ENCODE measurements around the gene KCTD14. TPM values are rescaled to one million over a fixed set of nuclear protein-coding genes. Genes with fewer than 3 reads are reported as not detected.

The KCTD14 gene
- total RNA-seq, 1 experiment from 2014 or later, result 12.6 TPM

DNA sequence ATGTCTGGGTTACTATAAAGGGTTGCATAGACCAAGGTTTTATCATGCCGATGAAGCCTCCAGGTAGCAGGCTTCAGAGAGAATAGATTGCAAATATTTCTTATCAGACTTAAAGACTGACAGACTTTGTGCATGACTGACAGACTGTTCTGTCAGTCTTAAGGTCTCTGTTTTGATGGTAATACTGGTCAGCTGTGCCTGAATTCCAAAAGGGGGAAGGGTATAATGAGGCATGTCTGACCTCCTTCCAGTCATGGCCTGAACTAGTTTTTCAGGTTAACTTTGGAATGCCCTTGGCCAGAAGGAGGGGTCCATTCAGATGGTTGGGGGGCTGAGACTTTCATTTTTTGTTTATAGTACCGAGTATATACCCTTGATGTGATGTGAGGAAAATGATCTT lies 4.7 kb upstream of the KCTD14 start (continued):
- TF ChIP-seq, protein P1, sequence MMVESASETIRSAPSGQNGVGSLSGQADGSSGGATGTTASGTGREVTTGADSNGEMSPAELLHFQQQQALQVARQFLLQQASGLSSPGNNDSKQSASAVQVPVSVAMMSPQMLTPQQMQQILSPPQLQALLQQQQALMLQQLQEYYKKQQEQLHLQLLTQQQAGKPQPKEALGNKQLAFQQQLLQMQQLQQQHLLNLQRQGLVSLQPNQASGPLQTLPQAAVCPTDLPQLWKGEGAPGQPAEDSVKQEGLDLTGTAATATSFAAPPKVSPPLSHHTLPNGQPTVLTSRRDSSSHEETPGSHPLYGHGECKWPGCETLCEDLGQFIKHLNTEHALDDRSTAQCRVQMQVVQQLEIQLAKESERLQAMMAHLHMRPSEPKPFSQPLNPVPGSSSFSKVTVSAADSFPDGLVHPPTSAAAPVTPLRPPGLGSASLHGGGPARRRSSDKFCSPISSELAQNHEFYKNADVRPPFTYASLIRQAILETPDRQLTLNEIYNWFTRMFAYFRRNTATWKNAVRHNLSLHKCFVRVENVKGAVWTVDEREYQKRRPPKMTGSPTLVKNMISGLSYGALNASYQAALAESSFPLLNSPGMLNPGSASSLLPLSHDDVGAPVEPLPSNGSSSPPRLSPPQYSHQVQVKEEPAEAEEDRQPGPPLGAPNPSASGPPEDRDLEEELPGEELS (CRISPR knock-in tag; IDR thresholded peaks at IDR 0.05), result no peak
- TF ChIP-seq, protein P2, sequence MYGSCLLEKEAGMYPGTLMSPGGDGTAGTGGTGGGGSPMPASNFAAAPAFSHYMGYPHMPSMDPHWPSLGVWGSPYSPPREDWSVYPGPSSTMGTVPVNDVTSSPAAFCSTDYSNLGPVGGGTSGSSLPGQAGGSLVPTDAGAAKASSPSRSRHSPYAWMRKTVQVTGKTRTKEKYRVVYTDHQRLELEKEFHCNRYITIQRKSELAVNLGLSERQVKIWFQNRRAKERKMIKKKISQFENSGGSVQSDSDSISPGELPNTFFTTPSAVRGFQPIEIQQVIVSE (CRISPR knock-in tag; IDR thresholded peaks at IDR 0.05; ENCODE audit: borderline replicate concordance), result no peak
- TF ChIP-seq, protein P3, sequence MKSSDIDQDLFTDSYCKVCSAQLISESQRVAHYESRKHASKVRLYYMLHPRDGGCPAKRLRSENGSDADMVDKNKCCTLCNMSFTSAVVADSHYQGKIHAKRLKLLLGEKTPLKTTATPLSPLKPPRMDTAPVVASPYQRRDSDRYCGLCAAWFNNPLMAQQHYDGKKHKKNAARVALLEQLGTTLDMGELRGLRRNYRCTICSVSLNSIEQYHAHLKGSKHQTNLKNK (CRISPR knock-in tag; IDR thresholded peaks at IDR 0.05), result no peak

DNA sequence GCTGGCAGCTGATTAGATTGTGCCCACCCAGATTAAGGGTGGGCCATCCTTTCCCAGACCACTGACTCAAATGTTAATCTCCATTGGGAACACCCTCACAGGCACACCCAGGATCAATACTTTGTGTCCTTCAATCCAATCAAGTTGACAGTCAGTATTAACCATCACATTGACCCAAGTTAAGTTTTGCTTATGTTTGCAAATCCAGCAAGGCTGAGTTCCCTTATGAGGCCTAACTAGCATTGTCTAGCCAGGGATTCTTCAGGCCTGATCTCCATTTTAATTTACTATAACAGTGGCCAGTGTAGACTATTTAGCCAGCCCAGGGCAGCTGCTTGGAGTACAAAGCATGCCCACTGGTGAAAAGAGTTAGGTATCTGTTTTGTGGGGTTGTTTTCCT lies 2.3 kb upstream of the KCTD14 start:
- Mint-ChIP-seq H3K4me1 (peaks cover 21% of the 10 kb centered on the region), H3K27ac (no peak overlapping the region), H3K9me3 (peaks cover 6% of the 10 kb centered on the region), H3K36me3 (no peaks in the 10 kb centered on the region), H3K27me3 (ENCODE audit: low read depth) (no peaks in the 10 kb centered on the region), H3K4me3 (no peak overlapping the region)
- ChIA-PET POLR2A (no interaction called here), CTCF (no interaction called here)
- TF ChIP-seq MXD4 (CRISPR knock-in tag; IDR thresholded peaks at IDR 0.05; ENCODE audit: borderline replicate concordance) (no peak), GTF2I (CRISPR knock-in tag; conservative IDR thresholded peaks at IDR 0.05) (no peak), TCF7 (CRISPR knock-in tag; IDR thresholded peaks at IDR 0.05; ENCODE audit: low read depth) (no peak), ZNF317 (CRISPR knock-in tag; IDR thresholded peaks at IDR 0.05; ENCODE audit: borderline replicate concordance, low read depth) (no peak), ATF1 (CRISPR knock-in tag; IDR thresholded peaks at IDR 0.05) (no peak), CREM (CRISPR knock-in tag; IDR thresholded peaks at IDR 0.05) (no peak), ZNF423 (CRISPR knock-in tag; IDR thresholded peaks at IDR 0.05) (no peak), ZNF121 (CRISPR knock-in tag; IDR thresholded peaks at IDR 0.05) (no peak), CREB1 (CRISPR knock-in tag; IDR thresholded peaks at IDR 0.05) (no peak), SMAD3 (CRISPR knock-in tag; IDR thresholded peaks at IDR 0.05; ENCODE audit: borderline replicate concordance) (no peak), ELF4 (CRISPR knock-in tag; IDR thresholded peaks at IDR 0.05; ENCODE audit: low read depth) (no peak)
- TF ChIP-seq, protein P4, sequence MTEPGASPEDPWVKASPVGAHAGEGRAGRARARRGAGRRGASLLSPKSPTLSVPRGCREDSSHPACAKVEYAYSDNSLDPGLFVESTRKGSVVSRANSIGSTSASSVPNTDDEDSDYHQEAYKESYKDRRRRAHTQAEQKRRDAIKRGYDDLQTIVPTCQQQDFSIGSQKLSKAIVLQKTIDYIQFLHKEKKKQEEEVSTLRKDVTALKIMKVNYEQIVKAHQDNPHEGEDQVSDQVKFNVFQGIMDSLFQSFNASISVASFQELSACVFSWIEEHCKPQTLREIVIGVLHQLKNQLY (CRISPR knock-in tag; IDR thresholded peaks at IDR 0.05), result no peak
- TF ChIP-seq, protein P3 (CRISPR knock-in tag; IDR thresholded peaks at IDR 0.05), result no peak
- TF ChIP-seq, protein P5, sequence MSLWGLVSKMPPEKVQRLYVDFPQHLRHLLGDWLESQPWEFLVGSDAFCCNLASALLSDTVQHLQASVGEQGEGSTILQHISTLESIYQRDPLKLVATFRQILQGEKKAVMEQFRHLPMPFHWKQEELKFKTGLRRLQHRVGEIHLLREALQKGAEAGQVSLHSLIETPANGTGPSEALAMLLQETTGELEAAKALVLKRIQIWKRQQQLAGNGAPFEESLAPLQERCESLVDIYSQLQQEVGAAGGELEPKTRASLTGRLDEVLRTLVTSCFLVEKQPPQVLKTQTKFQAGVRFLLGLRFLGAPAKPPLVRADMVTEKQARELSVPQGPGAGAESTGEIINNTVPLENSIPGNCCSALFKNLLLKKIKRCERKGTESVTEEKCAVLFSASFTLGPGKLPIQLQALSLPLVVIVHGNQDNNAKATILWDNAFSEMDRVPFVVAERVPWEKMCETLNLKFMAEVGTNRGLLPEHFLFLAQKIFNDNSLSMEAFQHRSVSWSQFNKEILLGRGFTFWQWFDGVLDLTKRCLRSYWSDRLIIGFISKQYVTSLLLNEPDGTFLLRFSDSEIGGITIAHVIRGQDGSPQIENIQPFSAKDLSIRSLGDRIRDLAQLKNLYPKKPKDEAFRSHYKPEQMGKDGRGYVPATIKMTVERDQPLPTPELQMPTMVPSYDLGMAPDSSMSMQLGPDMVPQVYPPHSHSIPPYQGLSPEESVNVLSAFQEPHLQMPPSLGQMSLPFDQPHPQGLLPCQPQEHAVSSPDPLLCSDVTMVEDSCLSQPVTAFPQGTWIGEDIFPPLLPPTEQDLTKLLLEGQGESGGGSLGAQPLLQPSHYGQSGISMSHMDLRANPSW (CRISPR knock-in tag; conservative IDR thresholded peaks at IDR 0.05; ENCODE audit: low read depth), result no peak
- TF ChIP-seq, protein P6, sequence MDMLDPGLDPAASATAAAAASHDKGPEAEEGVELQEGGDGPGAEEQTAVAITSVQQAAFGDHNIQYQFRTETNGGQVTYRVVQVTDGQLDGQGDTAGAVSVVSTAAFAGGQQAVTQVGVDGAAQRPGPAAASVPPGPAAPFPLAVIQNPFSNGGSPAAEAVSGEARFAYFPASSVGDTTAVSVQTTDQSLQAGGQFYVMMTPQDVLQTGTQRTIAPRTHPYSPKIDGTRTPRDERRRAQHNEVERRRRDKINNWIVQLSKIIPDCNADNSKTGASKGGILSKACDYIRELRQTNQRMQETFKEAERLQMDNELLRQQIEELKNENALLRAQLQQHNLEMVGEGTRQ (CRISPR knock-in tag; IDR thresholded peaks at IDR 0.05), result no peak
- TF ChIP-seq, protein P7, sequence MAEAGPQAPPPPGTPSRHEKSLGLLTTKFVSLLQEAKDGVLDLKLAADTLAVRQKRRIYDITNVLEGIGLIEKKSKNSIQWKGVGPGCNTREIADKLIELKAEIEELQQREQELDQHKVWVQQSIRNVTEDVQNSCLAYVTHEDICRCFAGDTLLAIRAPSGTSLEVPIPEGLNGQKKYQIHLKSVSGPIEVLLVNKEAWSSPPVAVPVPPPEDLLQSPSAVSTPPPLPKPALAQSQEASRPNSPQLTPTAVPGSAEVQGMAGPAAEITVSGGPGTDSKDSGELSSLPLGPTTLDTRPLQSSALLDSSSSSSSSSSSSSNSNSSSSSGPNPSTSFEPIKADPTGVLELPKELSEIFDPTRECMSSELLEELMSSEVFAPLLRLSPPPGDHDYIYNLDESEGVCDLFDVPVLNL (CRISPR knock-in tag; IDR thresholded peaks at IDR 0.05; ENCODE audit: borderline replicate concordance, low read depth), result no peak
- ATAC-seq, result no peak
- no peak for DNase-seq (ENCODE audit: low spot score)

All from WTC11 (cell line).